Forelimb muscle (tissue), 1 donor: ENCODE results near the gene IL13RA1. TPM values are rescaled to one million over a fixed set of nuclear protein-coding genes. Genes with fewer than 3 reads are reported as not detected.
"Not testable (repeated sequence)": the region's sequence is repeated elsewhere in the genome, so short reads cannot be mapped to it uniquely, and the experiment has no call there.

Experiments used
- DNase-seq: peaks from one replicate; pipeline ENCODE4 v3.0.0-alpha.2; 2013; ENCODE audit warnings: low read depth
- polyA plus RNA-seq: library from polyadenylated mRNA; unstranded; fragments of 120-200 nt; gene quantifications from one replicate; pipeline ENCODE4 v1.2.1, GENCODE V29; 2013; ENCODE audit not compliant: insufficient read length

The IL13RA1 gene
- polyA plus RNA-seq, 1 donor, result 26.6 TPM

- DNase-seq, result no peak
Observed at GRCh38 chrX:118780509-118780908, 53.1 kb downstream of the IL13RA1 start.

- DNase-seq, result peak; percentile 67
Observed at GRCh38 chrX:118780911-118781310, 53.5 kb downstream of the IL13RA1 start.

- peak; percentile 43 for DNase-seq
Observed at GRCh38 chrX:118795528-118796280, 68.3 kb downstream of the IL13RA1 start.

GRCh38 chrX:118802857-118803256 lies 75.5 kb downstream of the IL13RA1 start:
- no peak for DNase-seq

GRCh38 chrX:118807151-118808017 lies 80.0 kb downstream of the IL13RA1 start:
- DNase-seq, result no peak

GRCh38 chrX:118817257-118817656 lies 89.9 kb downstream of the IL13RA1 start:
- DNase-seq, result not testable (repeated sequence)

GRCh38 chrX:118823263-118824172 lies 96.1 kb downstream of the IL13RA1 start, which contains the start of gene ZCCHC12:
Gene ZCCHC12 (plus strand): TSS chrX:118823824. CDS start chrX:118825245, 1,421 bp downstream.
- no peak for DNase-seq

GRCh38 chrX:118824173-118824730 lies 96.8 kb downstream of the IL13RA1 start:
- no peak for DNase-seq

- DNase-seq, result no peak
Observed at GRCh38 chrX:118825227-118825626, 97.8 kb downstream of the IL13RA1 start.

GRCh38 chrX:118839334-118839958 lies 112.0 kb downstream of the IL13RA1 start:
- DNase-seq, result peak; percentile 11

Other genes with a start within 250 kb of the IL13RA1 start
- 17.4 TPM for gene DOCK11, start 231.8 kb upstream of the IL13RA1 start, polyA plus RNA-seq
- gene ZCCHC12, start 96.2 kb downstream of the IL13RA1 start, polyA plus RNA-seq, result 0.47 TPM
- gene LONRF3, start 247.0 kb downstream of the IL13RA1 start, polyA plus RNA-seq, result 3.5 TPM